Thoracic aorta (tissue), 2 donors: ENCODE results near the gene DALRD3. TPM values are rescaled to one million over a fixed set of nuclear protein-coding genes. Genes with fewer than 3 reads are reported as not detected.

Source experiments
- ATAC-seq: fragments of 150-250 bp; one replicate; pipeline ENCODE4 v1.8.0; 2017; ENCODE audit warnings: low read depth; ENCODE audit not compliant: insufficient number of reproducible peaks, low FRiP score
- DNase-seq: peaks from one replicate; pipeline ENCODE4 v3.0.0-alpha.2; 2020; ENCODE audit warnings: low spot score
- H3K27ac ChIP-seq, 2 donors: fragments of 200-600 bp; sonication (generic); 1 replicate in 1 of 2; 2 replicates in 1 of 2; pipeline ENCODE4 v1.5.1; 2016; ENCODE audit warnings: mild to moderate bottlenecking in 2 of 2, moderate library complexity in 2 of 2
- H3K27me3 ChIP-seq: fragments of 200-600 bp; sonication (generic); replicated peaks from 2 replicates; pipeline ENCODE4 v1.6.0; 2016; ENCODE audit warnings: mild to moderate bottlenecking; ENCODE audit not compliant: insufficient read depth
- H3K36me3 ChIP-seq: fragments of 200-600 bp; sonication (generic); one replicate; pipeline ENCODE4 v1.5.1; 2016
- H3K4me1 ChIP-seq, 2 donors: fragments of 200-600 bp; sonication (generic); 1 replicate in 1 of 2; 2 replicates in 1 of 2; pipeline versions ENCODE4 v1.5.1 to v1.6.0; 2016; ENCODE audit warnings: low read depth in 2 of 2, mild to moderate bottlenecking in 1 of 2; ENCODE audit not compliant: control insufficient read depth in 1 of 2
- H3K4me3 ChIP-seq: fragments of 200-600 bp; sonication (generic); 2 replicates; pipeline ENCODE4 v1.5.1; 2016; ENCODE audit warnings: mild to moderate bottlenecking
- H3K9me3 ChIP-seq: fragments of 200-600 bp; sonication (generic); 2 replicates; pipeline ENCODE4 v1.5.1; 2016
- CTCF ChIP-seq: fragments of 200-600 bp; sonication (generic); IDR thresholded peaks from one replicate; pipeline ENCODE4 v1.5.1; 2019; ENCODE audit warnings: antibody characterized with exemption
- total RNA-seq, 2 donors: library from RNA; depleted of rRNA; stranded (reverse); fragments of >200 nt; gene quantifications; one replicate each; pipeline versions ENCODE4 v1.1.0 to v1.2.3, GENCODE V29; 2016

Gene DALRD3
- total RNA-seq, result 10 to 100 TPM; 16.8 to 36.8 TPM

GRCh38 chr3:49017971-49018706 is at the start of gene DALRD3:
TSS of gene DALRD3 (minus strand) at chr3:49018580. CDS start at chr3:49018564, 16 bp downstream.
- Histone ChIP-seq H3K27me3 (no peaks in the 10 kb centered on the region), H3K4me1 (peaks cover 32 to 38% of the 10 kb centered on the region in 2 donors), H3K27ac (peak within 1 kb of the TSS; percentile 73 to 76), H3K36me3 (peaks cover 20% of the 10 kb centered on the region), H3K9me3 (no peaks in the 10 kb centered on the region), H3K4me3 (peak within 1 kb of the TSS; percentile 85)
- DNase-seq (no peak), ATAC-seq (no peak)
- no peak for TF ChIP-seq CTCF

- H3K4me1 ChIP-seq, result no peaks in the 10 kb centered on the region
- no peak overlapping the region for H3K27ac ChIP-seq
- TF ChIP-seq CTCF, result no peak
- no peaks in the 10 kb centered on the region for H3K27me3 ChIP-seq
- H3K4me3 ChIP-seq, result no peak overlapping the region
- peaks cover 64% of the 10 kb centered on the region for H3K36me3 ChIP-seq
- H3K9me3 ChIP-seq, result no peaks in the 10 kb centered on the region
- ATAC-seq (no peak), DNase-seq (no peak)
Measured at GRCh38 chr3:49058011-49058410, 39.6 kb upstream of the DALRD3 start.

- DNase-seq, result no peak
- ATAC-seq, result no peak
- no peak for TF ChIP-seq CTCF
- Histone ChIP-seq H3K36me3 (peaks cover 69% of the 10 kb centered on the region), H3K4me1 (no peaks in the 10 kb centered on the region), H3K27ac (no peak overlapping the region), H3K27me3 (no peaks in the 10 kb centered on the region), H3K9me3 (no peaks in the 10 kb centered on the region), H3K4me3 (no peak overlapping the region)
Measured at GRCh38 chr3:49057268-49057667, 38.9 kb upstream of the DALRD3 start.

GRCh38 chr3:49054344-49054862 is 36.0 kb upstream of the DALRD3 start:
- no peak for TF ChIP-seq CTCF
- no peaks in the 10 kb centered on the region for H3K27me3 ChIP-seq
- no peak for DNase-seq
- no peak for ATAC-seq
- no peaks in the 10 kb centered on the region for H3K4me1 ChIP-seq
- H3K9me3 ChIP-seq, result no peaks in the 10 kb centered on the region
- peaks cover 59% of the 10 kb centered on the region for H3K36me3 ChIP-seq
- no peak overlapping the region for H3K27ac ChIP-seq
- no peak overlapping the region for H3K4me3 ChIP-seq

- no peaks in the 10 kb centered on the region for H3K27me3 ChIP-seq
- DNase-seq, result no peak
- no peak overlapping the region for H3K27ac ChIP-seq
- no peak overlapping the region for H3K4me3 ChIP-seq
- no peaks in the 10 kb centered on the region for H3K9me3 ChIP-seq
- H3K4me1 ChIP-seq, result no peaks in the 10 kb centered on the region
- ATAC-seq, result no peak
- peaks cover 63% of the 10 kb centered on the region for H3K36me3 ChIP-seq
- TF ChIP-seq CTCF, result no peak
Measured at GRCh38 chr3:49053543-49053942, 35.2 kb upstream of the DALRD3 start.
